GM18907 (cell line): ENCODE measurements around the gene IFT27.
"Not testable (repeated sequence)": the region's sequence is repeated elsewhere in the genome, so short reads cannot be mapped to it uniquely, and the experiment has no call there.

ENCODE experiments used
- ATAC-seq: cut with Tn5 transposase; IDR thresholded peaks from one replicate; pipeline ENCODE4 v1.9.1; 2021; ENCODE audit warnings: mild to moderate bottlenecking, moderate library complexity; ENCODE audit not compliant: unreplicated experiment

IFT27 gene

GRCh38 chr22:36746375-36746970, 29.4 kb downstream of the IFT27 start:
- no peak for ATAC-seq

- no peak for ATAC-seq
Observed at GRCh38 chr22:36745301-36745995, 30.5 kb downstream of the IFT27 start.

GRCh38 chr22:36744791-36745190, 31.1 kb downstream of the IFT27 start:
- no peak for ATAC-seq

DNA sequence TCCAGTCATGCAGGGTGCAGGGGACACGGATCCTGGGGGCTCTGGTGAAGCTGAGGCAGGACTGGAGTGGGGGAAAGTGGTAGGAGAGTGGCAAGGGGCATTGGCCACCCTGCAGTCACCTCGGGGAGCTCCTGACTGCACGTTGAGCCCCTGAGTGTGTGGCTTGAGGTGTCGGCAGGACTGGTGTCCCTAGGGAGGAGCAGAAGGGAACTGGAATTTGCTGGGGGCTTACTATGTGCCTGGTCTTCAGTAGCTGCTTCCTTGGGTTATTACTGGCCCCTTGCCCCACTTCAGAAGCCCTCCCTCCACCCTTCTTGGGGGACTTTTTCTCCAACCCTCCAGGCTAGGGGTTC, 31.5 kb downstream of the IFT27 start:
- ATAC-seq: no peak

- ATAC-seq: no peak
Observed at GRCh38 chr22:36743591-36744412, 32.1 kb downstream of the IFT27 start.

- no peak for ATAC-seq
Observed at GRCh38 chr22:36743011-36743410, 32.9 kb downstream of the IFT27 start.

DNA sequence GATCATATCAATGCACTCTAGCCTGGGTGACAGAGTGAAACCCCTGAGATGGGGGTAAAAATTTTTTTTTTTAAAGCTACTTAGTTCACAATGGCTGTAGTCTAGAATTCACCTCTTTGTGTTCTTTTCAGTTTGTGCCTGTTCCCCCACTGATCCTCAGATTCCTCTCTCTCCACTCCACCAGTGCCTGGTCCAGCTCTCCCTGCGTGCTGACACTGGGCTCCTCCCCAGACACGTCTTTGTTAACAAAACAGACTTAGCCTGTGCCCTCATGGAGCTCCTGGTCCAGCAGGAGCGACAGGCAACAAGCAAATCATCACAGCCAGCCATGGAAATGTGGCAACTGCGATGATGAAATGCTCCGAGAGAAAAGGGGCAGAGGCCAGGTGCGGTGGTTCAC, 34.0 kb downstream of the IFT27 start:
- no peak for ATAC-seq

DNA sequence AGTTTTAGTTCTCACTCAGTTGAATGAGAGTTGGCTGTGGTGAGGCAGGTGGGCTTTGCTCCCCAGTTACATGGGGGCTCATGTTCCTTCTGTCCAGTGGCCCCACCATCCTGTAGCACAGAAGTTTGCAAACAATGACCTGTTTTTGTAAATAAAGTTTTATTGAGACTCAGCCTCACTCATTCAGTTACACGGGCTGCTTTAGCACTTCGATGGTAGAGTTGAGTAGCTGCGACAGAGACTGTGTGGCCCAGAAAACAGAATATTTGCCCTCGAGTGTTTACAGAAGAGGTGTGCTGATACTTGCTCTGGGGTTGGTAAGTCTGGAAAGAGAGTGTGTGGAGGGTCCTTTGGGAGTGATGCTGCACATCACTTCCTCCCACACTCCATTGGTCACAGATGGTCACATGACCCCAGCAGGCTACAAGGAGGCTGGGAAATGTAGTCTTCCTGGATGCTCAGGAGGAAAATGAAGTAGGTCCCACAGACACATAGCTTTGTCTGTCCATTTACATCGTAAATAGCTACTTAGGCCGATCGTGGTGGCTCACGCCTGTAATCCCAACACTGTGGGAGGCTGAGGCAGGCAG, 34.6 kb downstream of the IFT27 start:
- no peak for ATAC-seq

DNA sequence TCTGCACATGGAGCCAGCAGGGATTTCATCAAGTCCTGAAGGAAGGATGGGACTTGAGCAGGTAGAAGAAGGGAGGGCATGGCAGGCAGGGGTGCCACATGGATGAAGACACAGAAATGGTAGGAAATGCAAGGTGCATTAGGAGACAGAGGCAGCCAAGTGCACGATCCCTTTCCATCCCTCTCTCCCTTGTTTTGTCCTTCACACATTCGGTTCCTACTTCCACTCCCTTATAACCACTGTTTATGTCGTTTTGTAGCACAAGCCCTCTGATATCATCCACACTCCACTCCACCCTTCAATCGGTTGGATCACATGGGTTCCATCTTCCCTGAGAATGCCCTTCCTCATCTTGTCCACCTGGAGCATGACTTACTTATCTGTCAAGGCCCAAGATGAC, 35.2 kb downstream of the IFT27 start:
- ATAC-seq: no peak

- no peak for ATAC-seq
Observed at GRCh38 chr22:36739185-36739584, 36.7 kb downstream of the IFT27 start.

DNA sequence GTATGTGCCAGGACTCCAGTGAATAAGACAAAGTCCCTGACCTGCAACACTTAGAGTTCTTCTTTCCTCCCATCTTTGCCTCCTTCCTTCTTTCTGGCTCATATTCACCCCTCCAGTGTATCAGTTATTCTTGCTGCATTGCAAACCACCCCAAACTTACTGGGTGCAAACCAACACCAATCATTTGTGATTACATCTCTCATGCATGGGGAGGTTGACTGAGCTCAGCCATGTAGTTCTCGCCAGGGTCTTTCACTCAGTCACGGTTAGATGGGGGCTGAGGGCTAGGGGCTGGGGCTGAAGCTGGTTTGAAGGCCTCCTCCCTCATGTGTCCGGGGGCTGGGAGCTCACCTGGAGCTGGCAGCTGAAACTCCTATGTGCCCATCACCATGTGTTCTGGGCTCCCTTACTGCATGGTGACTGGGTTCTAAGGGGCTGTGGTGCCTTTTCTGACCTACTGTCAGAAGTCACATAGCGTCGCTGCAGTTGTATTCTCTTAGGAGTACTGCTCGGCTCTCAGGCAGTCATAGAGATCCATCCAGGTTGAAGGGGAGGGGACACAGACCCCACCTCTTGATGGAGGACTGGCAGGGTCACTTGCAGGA, 37.4 kb downstream of the IFT27 start:
- no peak for ATAC-seq

DNA sequence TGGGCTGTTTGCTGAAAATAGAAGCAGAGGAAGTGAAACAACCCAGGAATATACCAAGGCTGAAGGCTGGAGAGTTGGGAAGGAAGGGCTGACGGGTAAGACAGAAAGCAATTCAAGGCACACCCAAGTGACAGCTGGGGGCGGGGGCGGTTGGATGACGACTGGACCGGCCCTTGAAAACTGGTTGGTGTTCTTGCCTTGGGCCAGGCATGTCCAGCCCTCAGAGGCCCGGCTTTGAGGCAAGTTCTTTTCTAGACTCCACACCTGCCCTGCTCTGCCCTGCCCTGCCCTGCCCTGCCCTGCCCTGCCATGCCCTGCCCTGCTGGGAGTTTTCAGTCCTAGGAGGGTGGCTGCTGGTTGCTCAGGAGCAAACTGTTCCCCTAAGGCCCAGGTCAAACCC, 38.1 kb downstream of the IFT27 start:
- no peak for ATAC-seq

- ATAC-seq: no peak
Observed at GRCh38 chr22:36736701-36737320, 39.1 kb downstream of the IFT27 start.

GRCh38 chr22:36734171-36735058, 41.5 kb downstream of the IFT27 start:
- no peak for ATAC-seq

DNA sequence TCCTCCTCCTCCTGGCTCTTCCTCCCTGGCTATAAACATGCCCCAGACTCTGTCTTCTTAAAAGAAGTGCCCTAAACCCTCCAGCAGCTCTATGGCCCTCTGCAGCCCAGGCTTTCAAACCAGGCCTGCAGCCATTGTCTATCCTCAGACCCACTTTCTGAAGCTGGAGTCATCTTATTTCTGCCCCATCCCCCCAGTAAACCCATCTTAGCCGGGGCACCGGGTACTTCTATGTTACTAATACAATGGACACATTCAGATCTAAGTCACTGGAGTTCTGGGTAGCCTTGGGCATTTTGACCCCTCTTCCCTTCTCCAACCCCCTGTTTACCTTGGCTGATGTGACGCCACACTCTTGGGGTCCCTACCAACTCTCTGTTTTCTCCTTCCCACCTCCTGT, 42.6 kb downstream of the IFT27 start:
- ATAC-seq: no peak

GRCh38 chr22:36732609-36733008, 43.3 kb downstream of the IFT27 start:
- ATAC-seq: no peak

GRCh38 chr22:36731916-36732315, 44.0 kb downstream of the IFT27 start:
- ATAC-seq: no peak

DNA sequence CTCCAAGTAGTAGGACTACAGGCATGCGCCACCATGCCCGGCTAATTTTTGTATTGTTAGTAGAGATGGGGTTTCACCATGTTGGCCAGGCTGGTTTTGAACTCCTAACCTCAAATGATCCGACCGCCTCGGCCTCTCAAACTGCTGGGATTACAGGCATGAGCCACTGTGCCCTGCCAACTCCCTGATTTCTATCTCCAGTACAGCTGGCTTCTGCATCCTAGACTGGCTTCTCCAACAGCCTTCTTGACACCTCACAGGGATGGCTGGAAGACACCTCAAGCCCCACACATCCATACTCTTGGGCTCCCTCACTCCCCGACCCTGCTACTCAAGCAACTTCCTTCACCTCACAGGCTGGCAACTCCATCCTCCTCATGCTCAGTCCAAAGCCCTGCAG, 44.6 kb downstream of the IFT27 start:
- not testable (repeated sequence) for ATAC-seq

DNA sequence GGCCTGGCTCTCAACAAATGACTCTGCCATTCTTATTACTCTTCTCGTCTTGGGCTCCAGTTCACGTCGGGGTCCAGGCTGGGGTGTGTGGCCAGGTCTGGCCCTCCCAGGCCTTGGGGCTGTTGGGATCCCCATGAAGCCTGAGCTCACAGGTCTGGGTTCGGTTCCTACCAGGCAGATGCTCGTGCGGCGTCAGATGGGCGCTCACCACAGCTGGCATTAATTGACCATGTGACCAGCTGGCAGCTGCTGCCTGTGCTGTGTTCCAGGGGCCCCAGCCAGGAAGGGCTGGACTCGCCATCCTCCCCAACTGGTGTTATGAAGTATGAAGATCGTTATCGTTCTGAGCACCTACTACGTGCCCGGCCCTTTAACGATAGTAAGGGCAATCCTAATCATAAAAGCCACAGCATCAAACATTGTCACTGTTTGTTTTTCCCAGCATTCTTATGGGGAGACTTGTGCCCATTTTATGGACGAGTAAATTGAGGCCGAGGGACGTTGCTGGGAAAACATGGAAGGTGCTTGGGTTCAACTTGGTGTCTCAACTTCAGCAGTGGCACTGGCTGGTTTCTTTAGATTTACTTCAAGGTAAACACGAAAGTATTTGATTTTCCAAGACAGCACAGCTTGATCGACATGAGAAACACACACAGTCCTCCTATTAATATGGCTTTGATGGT, 45.6 kb downstream of the IFT27 start:
- ATAC-seq: no peak
